Measurements from ENCODE around the gene TSPAN32.

TSPAN32 gene

DNA sequence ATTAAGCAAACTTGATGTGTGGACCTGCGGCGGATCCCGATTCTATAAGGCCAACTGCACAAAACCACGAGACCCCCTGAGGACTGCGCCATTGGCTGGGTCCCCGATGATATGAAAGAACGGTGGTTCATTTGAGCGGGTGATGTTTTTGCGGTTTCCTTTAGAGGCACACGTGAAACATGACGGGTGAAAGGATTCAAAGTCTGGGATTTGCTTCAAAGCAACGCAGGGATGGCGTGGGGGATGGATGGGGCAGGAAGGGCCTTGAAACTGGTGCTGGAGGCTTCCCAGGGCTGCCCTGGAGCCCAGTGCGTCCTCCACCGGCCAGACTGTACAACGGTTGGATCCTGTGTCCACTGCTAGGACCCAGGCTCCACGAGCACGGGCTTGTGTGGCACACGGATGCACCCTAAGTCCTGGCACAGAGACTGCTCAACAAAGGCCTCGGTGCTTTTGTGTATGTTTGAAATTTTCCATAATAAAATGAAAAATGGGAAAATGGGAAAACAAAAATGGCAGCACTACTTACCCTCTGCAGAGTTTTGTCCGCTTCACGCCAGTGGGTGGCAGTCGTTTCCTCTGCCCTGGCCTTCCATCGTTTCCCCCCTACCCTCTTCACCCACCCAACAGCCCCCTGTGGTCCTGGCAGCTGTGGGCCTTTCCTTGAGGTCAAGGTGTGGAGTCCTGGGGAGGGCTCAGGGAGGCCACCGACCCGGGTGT lies 35.1 kb upstream of the TSPAN32 start:
- no peak for FAIRE-seq

DNA sequence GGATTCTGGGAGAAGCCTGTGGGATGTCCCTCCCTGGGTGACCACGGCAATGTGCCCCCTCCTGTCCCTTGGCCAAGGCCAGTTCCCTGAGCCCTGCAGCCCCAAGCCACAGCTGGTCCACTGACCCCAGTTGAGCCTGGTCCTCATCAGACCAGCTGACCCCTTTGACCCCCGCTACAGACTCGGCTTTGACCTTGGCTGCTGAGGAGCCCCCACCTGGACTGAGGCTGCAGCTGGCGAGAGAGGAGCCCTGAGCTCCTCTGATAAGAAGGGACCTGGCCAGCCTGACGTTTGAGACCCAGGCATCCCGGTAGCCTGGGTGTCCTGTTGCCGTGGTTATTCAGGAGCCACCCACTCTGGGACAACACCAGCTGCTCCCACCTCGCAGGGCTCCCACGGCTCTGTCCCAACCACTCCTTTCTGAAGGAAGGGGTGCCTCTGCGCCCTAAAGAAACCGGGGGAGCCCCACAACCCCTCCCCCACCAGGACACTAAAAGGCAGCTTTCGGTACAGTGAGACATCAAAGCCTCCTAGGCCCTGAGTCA lies 34.4 kb upstream of the TSPAN32 start:
- FAIRE-seq (no peak), DNase-seq (ENCODE audit: low spot score) (no peak)

More for the DNA sequence above, 35.1 kb upstream of the TSPAN32 start:
- DNase-seq (ENCODE audit: low spot score): no peak

DNA sequence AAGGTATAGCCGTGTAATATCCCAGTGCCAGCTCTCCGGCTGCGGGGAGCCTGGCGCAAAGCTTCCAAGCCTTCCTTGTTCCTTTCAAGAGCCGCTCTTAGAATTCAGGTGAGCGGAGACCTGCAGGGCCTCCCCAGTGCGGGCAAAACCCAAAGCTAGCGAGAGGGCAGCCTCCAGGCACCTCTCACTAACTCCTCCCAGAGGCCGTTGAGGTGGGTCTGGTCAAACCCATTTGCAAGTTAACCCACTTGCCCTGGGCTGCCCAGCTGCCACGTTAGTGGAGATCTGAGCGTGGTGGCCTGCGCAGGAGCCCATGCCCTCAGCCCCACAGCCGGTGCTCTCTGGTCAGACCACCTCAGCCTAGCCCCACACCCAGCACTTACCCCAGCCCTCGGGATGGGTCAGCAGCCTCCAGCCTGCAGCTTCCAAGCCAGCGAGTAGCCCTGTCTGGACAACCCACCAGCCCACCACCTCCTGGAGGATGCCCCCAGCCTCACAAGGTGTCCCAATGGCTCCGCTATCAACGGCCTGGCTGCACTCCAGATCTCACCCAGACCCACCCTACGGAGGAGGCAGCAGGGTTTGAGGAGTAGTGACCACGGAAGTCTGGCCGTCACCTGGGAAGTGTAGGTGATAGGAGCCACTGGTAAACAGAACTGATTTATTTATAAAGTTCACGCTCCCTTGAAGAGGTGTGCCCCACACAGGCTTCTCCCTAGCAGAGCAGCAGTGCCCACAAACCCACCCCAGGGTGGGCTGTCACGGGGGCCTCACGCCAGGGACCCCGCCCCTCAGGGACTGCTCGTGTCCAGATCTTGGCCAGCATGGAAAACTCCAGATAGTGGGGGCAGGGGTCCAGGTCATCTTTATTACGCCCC lies 33.7 kb upstream of the TSPAN32 start:
- DNase-seq (ENCODE audit: low spot score) (no peak), FAIRE-seq (no peak)

- DNase-seq (ENCODE audit: low spot score) (no peak), FAIRE-seq (no peak)
Measured at GRCh38 chr11:2268729-2269600, 32.8 kb upstream of the TSPAN32 start.

DNA sequence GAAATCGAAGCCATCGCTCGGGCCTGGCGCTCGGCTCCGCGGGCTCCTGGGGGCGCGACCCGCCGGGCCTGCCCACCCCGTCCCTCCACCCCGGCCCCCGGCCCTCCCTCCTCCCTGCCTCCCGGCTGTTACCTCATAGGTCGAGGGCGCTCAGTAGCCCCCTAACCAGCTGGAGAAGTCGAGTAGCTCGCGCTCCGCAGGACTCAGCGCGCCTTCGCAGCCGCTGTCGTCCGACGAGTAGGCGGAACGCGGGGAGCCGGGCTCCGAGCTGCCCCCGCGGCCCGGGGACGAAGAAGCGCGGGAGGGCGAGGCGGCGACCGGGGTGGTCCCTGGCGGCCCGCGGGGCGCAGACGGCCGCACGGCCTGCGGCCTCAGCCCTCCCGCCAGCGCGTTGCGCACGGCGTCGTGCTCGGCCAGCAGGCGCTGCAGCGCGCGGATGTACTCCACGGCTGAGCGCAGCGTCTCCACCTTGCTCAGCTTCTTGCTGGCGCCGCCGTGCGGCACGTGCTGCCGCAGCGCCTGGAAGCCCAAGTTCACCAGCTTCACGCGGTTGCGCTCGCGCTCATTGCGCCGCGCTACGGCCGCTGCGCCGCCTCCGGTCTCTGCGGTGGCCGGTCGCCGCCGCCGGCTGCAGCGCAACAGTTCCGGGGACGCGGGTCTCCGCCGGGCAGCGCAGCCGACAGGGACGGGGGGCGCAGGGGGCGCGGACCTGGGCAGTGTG lies 32.1 kb upstream of the TSPAN32 start:
- DNase-seq (ENCODE audit: low spot score) (no peak), FAIRE-seq (no peak)

DNA sequence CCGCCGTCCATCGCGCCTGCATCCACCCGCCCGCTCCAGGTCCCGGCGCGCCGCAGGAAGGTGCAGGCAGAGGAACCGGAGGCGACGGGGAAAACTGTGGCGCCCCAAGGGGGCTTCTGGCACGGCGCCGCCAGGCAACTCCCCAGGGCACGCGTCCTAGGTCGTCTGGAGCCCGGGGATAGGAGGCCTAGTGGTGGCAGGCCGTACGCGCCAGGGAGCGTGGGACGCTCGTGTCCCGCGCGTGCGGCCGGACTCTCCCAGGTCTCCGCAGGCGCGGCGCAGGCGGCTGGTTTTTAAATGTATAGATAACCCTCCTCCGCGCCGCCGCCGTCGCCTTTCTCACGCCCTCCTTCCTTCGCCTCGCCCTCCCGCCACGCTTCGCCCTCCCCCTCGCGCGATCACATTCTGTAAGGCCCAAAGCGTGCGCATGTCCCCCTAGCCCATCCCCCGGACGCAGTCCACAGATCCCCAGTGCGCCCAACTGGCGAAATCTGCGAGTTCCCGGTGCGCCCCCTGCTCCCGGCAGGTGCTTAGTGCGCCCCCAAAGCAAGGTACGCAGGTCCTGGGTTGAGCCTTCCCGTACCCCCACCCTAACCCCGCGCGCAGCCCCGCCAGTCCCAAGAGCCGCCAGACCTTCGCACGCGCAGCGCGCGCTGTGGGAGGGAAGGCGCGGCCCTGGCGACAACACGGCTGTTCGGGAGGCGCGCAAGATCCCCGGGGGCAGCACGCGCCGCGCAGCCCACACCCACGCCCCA lies 31.3 kb upstream of the TSPAN32 start, which contains the start of gene ASCL2:
Gene ASCL2, minus strand, starts transcription at position 267 of the 755 bp plus-strand sequence. Its CDS starts 256 bp downstream, at position 11.
- FAIRE-seq (no peak), DNase-seq (ENCODE audit: low spot score) (no peak)

GRCh38 chr11:2271077-2271326 lies 30.8 kb upstream of the TSPAN32 start:
- DNase-seq (ENCODE audit: low spot score) (no peak), FAIRE-seq (no peak)

- no peak for FAIRE-seq
- no peak for DNase-seq (ENCODE audit: low spot score)
Measured at GRCh38 chr11:2271327-2272227, 30.2 kb upstream of the TSPAN32 start.

GRCh38 chr11:2272228-2272945 lies 29.4 kb upstream of the TSPAN32 start:
- DNase-seq (ENCODE audit: low spot score): no peak
- FAIRE-seq: no peak

GRCh38 chr11:2272946-2273280 lies 28.9 kb upstream of the TSPAN32 start:
- DNase-seq (ENCODE audit: low spot score) (no peak), FAIRE-seq (no peak)

- no peak for DNase-seq (ENCODE audit: low spot score)
- no peak for FAIRE-seq
Measured at GRCh38 chr11:2273311-2273710, 28.5 kb upstream of the TSPAN32 start.

DNA sequence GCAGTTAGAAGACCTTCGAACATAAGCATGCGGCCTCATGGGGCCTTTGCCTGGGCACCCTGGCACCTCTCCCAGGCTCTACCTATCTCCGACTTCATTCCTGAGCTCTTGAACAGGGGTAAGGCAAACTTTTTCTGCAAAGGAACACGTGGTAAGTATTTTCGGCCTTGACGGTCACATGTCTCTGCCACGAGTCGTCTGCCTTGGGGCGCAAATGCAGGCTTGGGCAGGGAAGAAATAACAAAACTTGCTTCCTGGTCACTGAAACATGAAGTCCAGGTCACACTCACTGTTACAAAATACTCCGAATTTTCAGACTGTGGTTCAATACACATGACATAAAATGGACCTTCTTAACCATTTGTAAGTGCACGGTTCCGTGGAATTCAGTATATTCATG lies 28.0 kb upstream of the TSPAN32 start:
- DNase-seq (ENCODE audit: low spot score) (no peak), FAIRE-seq (no peak)

DNA sequence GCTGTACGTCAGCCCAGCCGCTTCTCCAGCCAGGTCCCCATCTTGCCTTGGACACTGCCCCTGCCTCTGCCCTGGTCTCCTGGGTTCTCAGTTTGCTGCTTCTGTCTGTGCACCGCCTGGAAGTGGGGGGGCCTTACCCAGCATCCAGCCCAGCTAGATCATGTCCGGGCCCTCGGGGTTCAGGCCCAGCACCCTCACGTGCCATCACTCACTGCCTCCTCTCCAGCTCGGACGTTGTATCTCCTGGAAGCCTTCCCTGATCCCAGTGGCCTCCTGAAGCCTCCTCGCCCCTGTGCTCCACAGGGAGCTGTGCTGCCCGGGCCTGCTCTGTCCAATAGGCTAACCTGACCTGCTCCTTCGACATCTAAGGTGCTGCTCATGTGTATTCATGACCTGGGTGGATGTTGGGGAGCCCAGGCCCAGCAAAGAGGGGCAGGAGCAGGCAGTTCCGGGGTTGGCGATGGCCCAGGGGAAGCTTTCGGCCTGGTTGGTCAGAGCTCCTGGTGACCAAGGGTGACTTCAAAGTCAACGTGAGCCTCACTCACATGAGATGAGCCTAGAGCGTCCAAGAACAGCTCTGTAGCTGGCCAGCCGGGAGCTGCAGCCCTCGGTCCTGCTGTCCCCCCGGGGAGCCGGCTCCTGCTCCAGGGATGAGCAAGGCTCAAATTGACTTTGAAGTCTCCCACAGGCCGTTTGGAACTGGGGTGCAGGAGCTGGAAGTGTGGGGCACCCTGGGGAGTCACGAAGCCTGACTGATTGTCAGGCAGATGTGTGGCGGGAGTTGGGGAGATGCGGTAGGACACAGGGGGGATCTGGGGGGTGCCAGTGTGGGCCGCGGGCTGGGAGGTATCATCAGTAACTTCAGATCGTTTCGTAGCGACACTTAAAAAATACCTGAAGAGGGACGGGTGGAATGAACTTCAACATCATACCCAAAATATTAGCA lies 26.2 kb upstream of the TSPAN32 start:
- FAIRE-seq: no peak
- DNase-seq (ENCODE audit: low spot score): no peak

GRCh38 chr11:2276280-2277007 lies 25.4 kb upstream of the TSPAN32 start:
- FAIRE-seq (no peak), DNase-seq (ENCODE audit: low spot score) (no peak)

DNA sequence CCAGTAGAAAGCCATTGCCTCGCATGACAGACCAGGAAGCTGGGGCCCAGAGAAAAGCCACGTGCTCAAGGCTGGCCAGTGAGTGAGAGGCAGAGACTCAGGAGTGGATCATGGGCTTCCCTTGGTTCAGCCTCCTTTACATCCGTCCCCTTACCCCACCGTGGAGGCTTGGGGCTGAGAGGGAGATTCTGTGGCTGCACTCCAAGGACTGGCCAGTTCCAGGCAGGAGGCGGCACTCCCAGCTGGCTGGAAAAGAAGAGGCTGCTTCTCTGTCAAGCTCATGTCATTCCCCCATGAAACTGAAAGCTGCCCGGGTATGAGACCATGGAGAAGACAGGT lies 24.8 kb upstream of the TSPAN32 start:
- FAIRE-seq (no peak), DNase-seq (ENCODE audit: low spot score) (no peak)

DNA sequence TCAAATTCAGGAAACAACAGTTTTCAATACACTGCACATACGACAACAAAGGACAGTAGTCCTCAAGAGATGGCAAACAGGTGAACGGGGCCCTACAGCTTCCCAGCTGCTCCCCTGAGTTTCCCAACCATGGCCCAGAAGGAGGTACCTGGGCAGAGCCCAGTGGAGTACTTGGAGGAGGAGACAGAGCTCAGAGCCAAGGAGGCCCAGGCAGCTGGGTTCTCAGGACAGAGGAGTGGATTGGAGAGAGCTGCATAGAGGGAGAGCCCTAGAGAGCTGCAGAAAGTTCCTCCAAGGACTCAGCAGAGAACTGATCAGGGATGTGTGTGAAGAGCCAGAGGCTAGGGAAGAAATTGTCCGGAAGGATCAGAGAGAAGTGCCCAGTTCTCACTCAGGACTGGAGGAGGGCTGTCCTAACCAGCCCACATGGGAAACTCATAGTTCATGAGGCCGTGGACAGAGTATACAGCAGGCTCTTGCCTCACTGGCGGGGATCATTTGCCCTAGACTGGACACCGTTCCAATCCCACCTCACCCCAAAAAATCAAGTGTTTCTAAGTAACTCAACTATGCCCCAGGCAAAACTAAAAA lies 23.8 kb upstream of the TSPAN32 start:
- no peak for FAIRE-seq
- no peak for DNase-seq (ENCODE audit: low spot score)

- FAIRE-seq (no peak), DNase-seq (ENCODE audit: low spot score) (no peak)
Measured at GRCh38 chr11:2280208-2280607, 21.6 kb upstream of the TSPAN32 start.

All from RCC 7860 (cell line).